Neural progenitor cell (in vitro differentiated cells): Measurements from ENCODE around the gene TRAPPC12.

ENCODE experiments used
- CTCF ChIP-seq: fragments of 200-600 bp; sonication (generic); IDR thresholded peaks from 2 replicates; pipeline ENCODE4 v1.5.1; 2017; ENCODE audit warnings: antibody characterized with exemption, mild to moderate bottlenecking
- EZH2phosphoT487 ChIP-seq: fragments of 200-600 bp; sonication (generic); IDR thresholded peaks from 2 replicates; pipeline ENCODE4 v1.6.1; 2017; ENCODE audit warnings: antibody characterized with exemption

- no peak for TF ChIP-seq EZH2phosphoT487
- no peak for TF ChIP-seq CTCF
These were observed 93.5 kb downstream of the TRAPPC12 start for GRCh38 chr2:3472966-3473365.
